K562 (cell line): ENCODE data around the gene BCORL1. TPM values are rescaled to one million over a fixed set of nuclear protein-coding genes. Genes with fewer than 3 reads are reported as not detected.

Source experiments
- ARHGAP35 ChIP-seq: fragments of 450-650 bp; IDR thresholded peaks from 2 replicates; pipeline ENCODE4 v1.6.1; 2018; ENCODE audit not compliant: partially characterized antibody
- CXXC5 ChIP-seq: fragments of 250-450 bp; sonication (Bioruptor Pico); IDR thresholded peaks from 2 replicates; pipeline ENCODE4 v1.8.0; 2022; ENCODE audit warnings: inconsistent platforms, mild to moderate bottlenecking, moderate library complexity
- DACH1 ChIP-seq: fragments of 450-650 bp; IDR thresholded peaks from 2 replicates; pipeline ENCODE4 v1.6.1; 2018; ENCODE audit not compliant: partially characterized antibody
- FOXA3 ChIP-seq, 2 experiments: fragments of 450-650 bp in 1 of 2; sonication (generic) in 1 of 2; formaldehyde crosslinking; IDR thresholded peaks in 1 of 2; conservative IDR thresholded peaks in 1 of 2; 2 replicates each; pipeline versions ENCODE4 v1.4.0 to v1.8.0; 2020 to 2022; ENCODE audit warnings: mild to moderate bottlenecking in 2 of 2, missing genetic modification reagents in 1 of 2
- GABPB1 ChIP-seq: sonication (generic); formaldehyde crosslinking; IDR thresholded peaks from 2 replicates; pipeline ENCODE4 v1.8.0; 2022; ENCODE audit warnings: mild to moderate bottlenecking, missing genetic modification reagents
- GTF2F1 ChIP-seq: IDR thresholded peaks from 2 replicates; pipeline ENCODE4 v1.6.1; 2011; ENCODE audit warnings: low read depth, low read length, improper control_type of control experiment
- KAT2B ChIP-seq: IDR thresholded peaks from one replicate; pipeline ENCODE4 v1.6.1; 2012; ENCODE audit warnings: low read depth, mild to moderate bottlenecking, control low read depth, inconsistent platforms, low read length, moderate library complexity
- MAFK ChIP-seq: IDR thresholded peaks from 2 replicates; pipeline ENCODE4 v1.6.1; 2011; ENCODE audit warnings: low read length, improper control_type of control experiment
- MCM7 ChIP-seq, 2 experiments: fragments of 450-650 bp; IDR thresholded peaks; 2 replicates each; pipeline ENCODE4 v1.6.1; 2016 to 2018
- MITF ChIP-seq: IDR thresholded peaks from 2 replicates; pipeline ENCODE4 v1.6.1; 2014; ENCODE audit warnings: antibody characterized with exemption
- NCOA1 ChIP-seq: fragments of 450-650 bp; IDR thresholded peaks from 2 replicates; pipeline ENCODE4 v1.6.1; 2016; ENCODE audit warnings: low read depth
- NR2F6 ChIP-seq: fragments of 450-650 bp; formaldehyde crosslinking; IDR thresholded peaks from 2 replicates; pipeline ENCODE4 v1.4.0; 2020; ENCODE audit warnings: mild to moderate bottlenecking
- PHF21A ChIP-seq: fragments of 450-650 bp; IDR thresholded peaks from 2 replicates; pipeline ENCODE4 v1.6.1; 2017; ENCODE audit warnings: low read depth, borderline replicate concordance
- SRSF9 ChIP-seq: fragments of 200-400 bp; formaldehyde crosslinking; IDR thresholded peaks from 2 replicates; pipeline ENCODE4 v1.6.1; 2017; ENCODE audit warnings: low read depth, low read length, borderline replicate concordance
- STAG1 ChIP-seq: sonication (generic); formaldehyde crosslinking; IDR thresholded peaks from 2 replicates; pipeline ENCODE4 v1.5.0; 2020; ENCODE audit warnings: missing genetic modification reagents, borderline replicate concordance
- TAF15 ChIP-seq: fragments of 200-400 bp; formaldehyde crosslinking; IDR thresholded peaks from 2 replicates; pipeline ENCODE4 v1.6.1; 2017; ENCODE audit warnings: mild to moderate bottlenecking, low read depth, low read length, moderate library complexity
- ZBTB40 ChIP-seq, 2 experiments: fragments of 450-650 bp in 1 of 2; sonication (generic) in 1 of 2; formaldehyde crosslinking in 1 of 2; IDR thresholded peaks; 2 replicates each; pipeline versions ENCODE4 v1.7.1 to v1.9.0; 2016 to 2022; ENCODE audit warnings: inconsistent platforms in 1 of 2, mild to moderate bottlenecking in 1 of 2, missing genetic modification reagents in 1 of 2
- ZNF124 ChIP-seq: sonication (generic); formaldehyde crosslinking; IDR thresholded peaks from 2 replicates; pipeline ENCODE4 v1.8.1; 2022; ENCODE audit warnings: missing genetic modification reagents
- ZNF316 ChIP-seq: fragments of 450-650 bp; IDR thresholded peaks from 2 replicates; pipeline ENCODE4 v1.6.1; 2016
- ZNF41 ChIP-seq: fragments of 250-450 bp; sonication (Bioruptor Pico); conservative IDR thresholded peaks from 2 replicates; pipeline ENCODE4 v1.4.0; 2020; ENCODE audit warnings: mild to moderate bottlenecking
- polyA plus RNA-seq, 8 experiments: library from polyadenylated mRNA; depleted of rRNA in 4 of 8; stranded (reverse) in 5 of 8; unstranded in 3 of 8; fragments of >200 nt; fragmentation: Nextera tagmentation in 2 of 8; fragmentation: Illumina TruSeq in 1 of 8; extraction: Ambion mirVana in 2 of 8; extraction: Trizol in 1 of 8; gene quantifications; 2 replicates each; pipeline versions ENCODE4 v1.2.1 to v1.2.3, GENCODE V29; 2011 to 2014; ENCODE audit warnings: inconsistent platforms in 1 of 8, missing spikeins in 1 of 8
- total RNA-seq, 7 experiments: library from RNA; depleted of rRNA in 6 of 7; stranded (reverse); fragments of >200 nt in 6 of 7; fragmentation: Illumina TruSeq in 2 of 7; extraction: Trizol in 2 of 7; gene quantifications; 2 replicates each; pipeline versions ENCODE4 v1.2.1 to v1.2.3, GENCODE V29; 2011 to 2021; ENCODE audit warnings: low replicate concordance in 1 of 7

The BCORL1 gene
- total and polyA plus RNA-seq, 9 of the 15 experiments (the other 6 are each of a cell fraction or from before 2014, with no cell fraction given) = 0.48 to 29.6 (median 2.1) TPM

- no peak for TF ChIP-seq ZBTB40 (IDR thresholded peaks at IDR 0.05)
- no peak for TF ChIP-seq ZBTB40 (CRISPR knock-in tag; IDR thresholded peaks at IDR 0.05)
- TF ChIP-seq GTF2F1 = no peak
- TF ChIP-seq TAF15 = no peak
- no peak for TF ChIP-seq MCM7 (IDR thresholded peaks at IDR 0.05)
- TF ChIP-seq MAFK = peak; percentile 2; the same call in 1 of the 2 replicates
- TF ChIP-seq PHF21A = no peak
- peak; percentile 72 for TF ChIP-seq ZNF316
- no peak for TF ChIP-seq MITF
- no peak for TF ChIP-seq KAT2B
- no peak for TF ChIP-seq NR2F6 (CRISPR knock-in tag)
- no peak for TF ChIP-seq GABPB1 (CRISPR knock-in tag)
- no peak for TF ChIP-seq CXXC5 (CRISPR knock-in tag)
- TF ChIP-seq SRSF9 = no peak
- no peak for TF ChIP-seq DACH1
- no peak for TF ChIP-seq ARHGAP35
- no peak for TF ChIP-seq STAG1 (CRISPR knock-in tag)
- TF ChIP-seq FOXA3 (CRISPR knock-in tag; conservative IDR thresholded peaks at IDR 0.05 in 1 of 2, IDR thresholded peaks at IDR 0.05 in 1 of 2) = no peak
- TF ChIP-seq NCOA1 = no peak
- TF ChIP-seq ZNF41 (CRISPR knock-in tag) = no peak
- no peak for TF ChIP-seq ZNF124 (CRISPR knock-in tag)
Observed at GRCh38 chrX:130001893-130002292, 19.5 kb downstream of the BCORL1 start (continued).
